CD4-positive, alpha-beta T cell treated with Interleukin-2 at 100 ng/mL for 4 hours (primary cell): ENCODE results near the gene SIX5.

Experiments used
- DNase-seq: peaks from one replicate; pipeline ENCODE4 v3.0.0-alpha.2; 2020; ENCODE audit warnings: low spot score

SIX5 gene

DNA sequence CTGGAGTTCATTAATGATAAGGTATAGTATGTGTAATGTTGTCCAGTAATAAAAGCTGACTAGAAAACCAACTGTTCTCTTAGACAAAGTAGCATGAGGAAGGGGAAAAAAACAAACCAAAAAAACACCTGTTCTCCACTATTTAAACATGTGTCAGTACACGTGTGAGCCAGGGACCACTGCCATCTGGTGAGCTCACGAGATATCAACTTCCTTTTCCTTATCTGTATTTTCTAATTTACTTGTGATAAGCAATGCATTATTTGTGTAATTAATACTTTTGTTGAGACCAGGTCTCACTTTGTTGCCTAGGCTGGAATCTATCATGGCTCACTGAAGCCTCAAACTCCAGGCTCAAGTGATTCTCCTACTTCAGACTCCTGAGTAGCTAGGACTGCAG lies 4.3 kb upstream of the SIX5 start:
- no peak for DNase-seq

DNA sequence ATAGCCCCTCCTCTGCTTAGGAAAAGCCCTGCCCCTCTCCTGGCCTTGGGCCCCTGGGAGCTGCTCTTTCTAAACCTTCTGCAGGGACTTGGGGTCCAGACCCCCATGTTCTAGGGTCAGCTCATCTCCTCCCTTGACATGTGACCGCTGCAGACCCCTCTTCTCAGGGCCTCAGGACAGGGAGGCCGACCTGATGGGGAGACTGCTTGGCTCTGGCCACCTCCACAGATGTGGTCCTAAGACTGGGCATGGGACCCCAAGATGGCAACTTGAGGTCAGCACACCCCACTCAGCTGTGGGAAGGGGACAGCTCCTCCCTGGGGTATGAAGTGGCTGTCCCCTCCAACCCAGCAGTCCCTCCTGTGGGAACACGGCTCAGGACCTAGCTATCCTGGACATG lies 3.9 kb upstream of the SIX5 start:
- DNase-seq: no peak

DNA sequence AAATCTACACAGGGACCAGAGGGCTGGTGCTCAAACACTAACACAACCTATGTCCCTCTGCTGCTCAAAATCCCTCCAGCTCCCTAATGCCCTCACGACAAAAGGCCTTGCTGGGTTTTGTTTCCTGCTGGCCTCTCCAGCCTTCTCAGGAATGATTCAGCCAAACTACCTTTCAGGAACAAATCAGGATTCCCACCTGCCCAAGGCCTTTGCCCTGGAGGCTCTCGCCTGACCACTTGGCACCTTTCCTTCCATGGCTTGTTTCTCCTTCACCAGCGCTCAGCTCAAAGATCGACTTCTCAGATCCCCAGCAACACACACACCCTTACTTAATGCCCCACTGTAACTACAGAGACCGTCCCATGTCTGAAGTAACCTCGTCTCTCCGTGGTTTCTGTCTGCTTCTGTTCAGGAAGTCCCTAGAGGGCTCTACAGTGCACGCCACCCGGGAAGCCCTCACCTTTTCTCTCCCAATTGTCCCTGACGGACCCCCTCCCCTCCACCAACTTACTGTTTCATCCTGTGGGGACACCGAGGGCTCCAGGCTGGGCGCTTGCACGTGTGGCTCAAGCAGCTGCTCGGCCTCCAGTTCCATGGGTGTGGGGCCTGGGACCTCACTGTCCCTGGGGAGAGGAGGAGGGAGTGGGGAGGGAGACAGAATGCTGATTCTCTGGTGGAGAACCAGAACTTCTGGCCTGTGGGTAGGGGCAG lies 3.2 kb upstream of the SIX5 start:
- no peak for DNase-seq

DNA sequence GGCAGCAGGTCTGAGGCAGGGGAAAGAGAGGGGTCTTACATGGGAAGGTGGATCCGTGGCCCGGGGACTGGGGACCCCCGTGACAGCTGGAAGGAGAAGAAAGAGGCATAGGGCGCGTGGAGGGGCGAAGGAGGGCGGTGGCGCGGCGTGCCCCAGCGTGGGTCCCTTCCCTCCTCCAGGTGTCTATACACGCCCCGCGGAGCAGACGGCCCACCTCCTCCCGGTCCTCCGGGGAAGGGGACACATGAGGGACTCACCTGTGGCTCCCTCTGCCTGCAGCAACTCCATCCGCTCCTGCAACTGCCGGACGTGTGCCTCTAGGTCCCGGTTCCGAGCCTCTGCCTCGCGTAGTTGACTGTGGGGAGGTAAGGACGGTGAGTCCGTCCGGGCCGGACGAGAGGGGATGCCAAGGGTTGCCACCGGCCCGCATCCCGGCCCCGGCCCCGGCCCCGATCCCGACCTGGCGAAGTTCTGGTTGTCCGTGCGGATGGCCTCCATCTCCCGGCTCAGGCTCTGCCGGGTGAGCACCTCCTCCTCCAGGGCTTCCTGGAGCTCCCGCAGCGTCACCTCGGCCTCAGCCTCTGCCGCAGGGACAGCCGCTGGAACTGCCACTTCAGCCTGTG lies 2.4 kb upstream of the SIX5 start:
- DNase-seq: no peak

DNA sequence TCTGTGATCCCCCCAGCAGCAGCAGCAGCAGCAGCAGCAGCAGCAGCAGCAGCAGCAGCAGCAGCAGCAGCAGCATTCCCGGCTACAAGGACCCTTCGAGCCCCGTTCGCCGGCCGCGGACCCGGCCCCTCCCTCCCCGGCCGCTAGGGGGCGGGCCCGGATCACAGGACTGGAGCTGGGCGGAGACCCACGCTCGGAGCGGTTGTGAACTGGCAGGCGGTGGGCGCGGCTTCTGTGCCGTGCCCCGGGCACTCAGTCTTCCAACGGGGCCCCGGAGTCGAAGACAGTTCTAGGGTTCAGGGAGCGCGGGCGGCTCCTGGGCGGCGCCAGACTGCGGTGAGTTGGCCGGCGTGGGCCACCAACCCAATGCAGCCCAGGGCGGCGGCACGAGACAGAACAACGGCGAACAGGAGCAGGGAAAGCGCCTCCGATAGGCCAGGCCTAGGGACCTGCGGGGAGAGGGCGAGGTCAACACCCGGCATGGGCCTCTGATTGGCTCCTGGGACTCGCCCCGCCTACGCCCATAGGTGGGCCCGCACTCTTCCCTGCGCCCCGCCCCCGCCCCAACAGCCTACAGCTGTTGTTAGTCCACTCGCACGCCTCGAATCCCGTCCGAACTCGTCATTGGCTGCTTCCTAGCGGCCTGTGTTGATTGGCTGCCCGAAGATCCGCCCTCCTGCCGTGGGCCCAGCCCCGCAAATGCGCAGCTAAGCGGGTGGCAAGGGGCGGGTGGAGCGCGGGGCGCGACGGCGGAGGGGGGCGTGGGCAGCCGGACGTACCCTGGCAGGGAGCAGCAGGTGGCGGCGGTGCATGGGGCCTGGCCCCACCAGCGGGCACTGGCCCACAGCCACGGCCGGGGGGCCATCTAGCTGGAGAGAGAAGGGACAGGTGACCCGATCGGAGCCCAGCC lies 1.4 kb upstream of the SIX5 start:
- DNase-seq: peak; percentile 91

DNA sequence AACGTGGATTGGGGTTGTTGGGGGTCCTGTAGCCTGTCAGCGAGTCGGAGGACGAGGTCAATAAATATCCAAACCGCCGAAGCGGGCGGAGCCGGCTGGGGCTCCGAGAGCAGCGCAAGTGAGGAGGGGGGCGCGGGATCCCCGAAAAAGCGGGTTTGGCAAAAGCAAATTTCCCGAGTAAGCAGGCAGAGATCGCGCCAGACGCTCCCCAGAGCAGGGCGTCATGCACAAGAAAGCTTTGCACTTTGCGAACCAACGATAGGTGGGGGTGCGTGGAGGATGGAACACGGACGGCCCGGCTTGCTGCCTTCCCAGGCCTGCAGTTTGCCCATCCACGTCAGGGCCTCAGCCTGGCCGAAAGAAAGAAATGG lies 754 bp upstream of the SIX5 start:
- no peak for DNase-seq

DNA sequence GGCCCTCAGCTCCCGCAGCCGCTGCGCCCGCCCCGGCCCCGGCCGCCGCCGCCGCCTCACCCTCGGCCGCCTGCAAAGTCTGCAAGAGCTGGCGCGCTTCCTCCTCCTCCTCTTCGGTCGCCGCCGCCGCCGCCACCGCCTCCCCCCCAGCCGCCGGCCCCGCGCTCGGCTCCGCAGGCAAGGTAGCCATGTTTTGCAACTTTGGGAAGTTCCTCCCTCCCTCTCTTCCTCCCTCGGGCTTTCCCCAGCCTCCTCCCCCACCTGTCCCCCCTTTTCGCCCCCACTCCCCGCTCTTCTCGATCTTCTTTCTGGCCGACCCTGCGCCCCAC lies 433 bp downstream of the SIX5 start:
- DNase-seq: peak; percentile 30

DNA sequence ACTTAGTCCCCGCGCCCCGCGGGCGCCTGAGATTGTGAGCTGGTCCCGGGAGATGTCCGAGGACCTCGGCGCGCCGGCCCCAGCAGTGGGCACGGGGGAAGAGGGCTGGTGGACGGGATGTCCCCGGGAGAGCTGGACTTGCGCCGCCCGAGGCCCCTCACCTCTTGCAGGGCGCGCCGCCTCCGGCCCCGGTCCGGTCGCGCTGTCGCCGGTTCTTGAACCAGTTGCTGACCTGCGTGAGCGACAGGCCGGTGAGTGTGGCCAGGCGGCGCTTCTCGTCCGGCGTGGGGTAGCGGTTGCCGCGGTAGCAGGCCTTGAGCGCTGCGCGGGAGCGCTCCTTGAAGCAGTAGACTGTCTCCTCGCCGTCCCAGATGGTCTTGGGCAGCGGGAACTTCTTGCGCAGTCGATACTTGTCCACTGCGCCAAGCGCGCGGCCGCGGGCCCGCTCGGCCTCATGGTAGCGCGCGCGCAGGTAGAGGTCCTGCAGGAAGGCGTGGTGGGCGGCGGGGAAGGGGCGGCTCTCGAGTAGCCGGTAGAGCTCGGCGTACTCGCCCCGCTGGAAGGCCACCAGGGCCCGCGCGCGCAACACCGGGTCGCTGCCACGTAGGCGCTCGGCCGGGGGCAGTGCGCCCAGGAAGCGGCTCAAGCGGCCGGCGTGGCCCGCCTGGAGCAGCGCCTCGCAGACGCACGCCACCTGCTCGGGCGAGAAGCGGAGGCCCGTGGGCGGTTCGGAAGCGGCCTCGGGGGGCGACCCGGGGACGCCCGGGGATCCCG lies 984 bp downstream of the SIX5 start:
- no peak for DNase-seq

DNA sequence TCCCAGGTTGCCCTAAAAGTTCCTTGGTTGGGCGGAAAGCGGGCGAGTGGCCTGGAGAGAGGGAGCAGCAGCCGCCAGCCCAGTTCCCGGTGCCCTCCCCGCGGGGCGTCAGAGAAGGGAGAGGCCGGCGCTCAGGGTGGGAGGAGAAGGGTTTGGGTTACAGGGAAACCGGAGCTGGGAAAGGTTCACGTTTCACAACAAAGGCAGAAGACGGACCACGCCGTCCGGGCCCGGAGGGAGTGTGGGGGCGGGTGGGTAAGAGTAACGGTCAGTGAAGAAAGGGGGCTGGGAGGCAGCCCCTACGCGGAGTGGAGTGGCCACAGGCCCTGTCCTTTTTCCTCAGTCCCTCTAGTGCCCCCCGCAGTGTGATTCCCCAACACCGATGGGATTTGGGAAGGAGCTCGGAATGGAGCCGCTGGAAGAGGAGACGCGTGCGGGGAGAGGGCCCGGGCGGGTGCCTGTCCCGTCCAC lies 1.6 kb downstream of the SIX5 start:
- no peak for DNase-seq

DNA sequence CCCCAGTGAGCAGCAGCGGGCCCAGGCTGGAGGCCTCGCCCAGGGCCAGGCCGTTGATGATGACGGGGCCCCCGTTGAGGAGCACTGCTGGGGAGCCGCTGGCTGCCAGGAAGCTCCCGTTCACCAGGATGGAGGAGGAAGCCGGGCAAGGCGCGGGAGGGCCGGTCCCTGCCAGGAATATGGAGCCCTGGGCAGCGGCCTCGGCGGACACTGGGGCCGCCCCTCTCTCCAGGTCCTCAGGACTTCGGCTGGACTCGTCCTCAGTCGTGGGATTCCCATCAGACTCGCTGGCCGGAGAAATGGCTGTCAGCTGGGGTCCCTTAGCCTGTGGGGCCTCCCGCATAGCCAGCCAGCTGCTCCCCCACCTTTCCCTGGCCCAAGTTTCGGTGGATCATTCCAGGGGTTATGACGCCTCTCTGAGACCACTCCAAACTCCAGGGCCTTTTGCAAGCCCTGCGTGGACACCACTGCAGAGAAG lies 2.1 kb downstream of the SIX5 start:
- DNase-seq: no peak

DNA sequence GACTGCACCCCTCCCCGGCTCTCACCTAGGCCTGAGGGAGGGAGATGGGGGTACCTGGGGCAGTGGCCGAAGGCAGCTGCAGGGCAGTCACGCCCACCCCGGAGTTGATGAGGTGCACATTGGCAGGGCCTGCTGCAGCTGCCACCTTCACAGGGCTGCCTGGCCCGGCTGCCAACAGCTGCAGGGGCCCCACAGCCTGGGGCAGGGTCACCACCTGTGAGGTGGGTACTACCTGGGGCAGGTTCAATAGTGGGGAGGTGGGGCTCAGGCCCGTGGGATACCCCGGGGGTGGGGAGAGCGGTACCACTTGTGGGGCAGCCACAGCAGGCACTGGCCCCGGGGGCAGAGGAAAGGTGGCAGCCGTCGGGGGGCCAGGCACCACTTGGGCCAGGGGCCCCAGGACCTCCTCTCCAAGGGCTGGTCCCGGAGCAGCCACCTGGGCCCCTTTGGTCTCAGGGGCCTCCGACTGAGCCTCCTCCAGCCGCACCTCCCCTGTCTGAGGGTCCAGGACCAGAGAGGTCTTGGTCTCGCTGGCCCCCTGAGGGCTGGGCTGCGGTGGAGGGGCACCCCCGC lies 2.7 kb downstream of the SIX5 start:
- DNase-seq: no peak

DNA sequence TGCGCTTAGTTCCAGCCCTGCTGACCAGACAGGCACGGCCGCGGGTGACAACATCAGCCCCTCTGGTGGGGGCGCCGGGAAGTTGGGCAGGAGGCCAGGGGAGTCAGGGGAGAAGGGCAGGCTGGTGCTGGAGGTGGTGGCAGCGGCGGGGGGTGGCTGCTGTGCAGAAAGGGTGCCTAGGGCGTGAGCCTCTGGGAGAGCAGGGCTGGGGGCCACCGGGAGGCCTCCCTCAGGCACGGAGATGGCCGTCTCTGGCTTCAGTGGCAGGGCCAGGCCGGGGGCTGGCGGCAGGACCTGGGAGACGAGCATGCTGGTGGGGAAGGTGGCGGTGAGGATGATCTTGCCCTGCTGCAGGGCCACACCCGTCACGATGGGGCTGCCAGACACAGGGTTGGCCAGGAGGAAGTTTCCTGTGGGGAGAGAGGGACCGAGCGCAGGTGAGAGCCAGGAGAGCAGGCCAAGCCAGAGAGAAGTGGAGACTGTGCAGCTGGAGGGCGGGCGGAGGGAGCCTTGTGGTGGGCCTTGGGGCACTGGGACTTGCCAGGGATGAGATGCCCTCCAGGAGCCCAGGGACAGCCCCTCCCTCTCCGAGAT lies 3.3 kb downstream of the SIX5 start:
- no peak for DNase-seq

DNA sequence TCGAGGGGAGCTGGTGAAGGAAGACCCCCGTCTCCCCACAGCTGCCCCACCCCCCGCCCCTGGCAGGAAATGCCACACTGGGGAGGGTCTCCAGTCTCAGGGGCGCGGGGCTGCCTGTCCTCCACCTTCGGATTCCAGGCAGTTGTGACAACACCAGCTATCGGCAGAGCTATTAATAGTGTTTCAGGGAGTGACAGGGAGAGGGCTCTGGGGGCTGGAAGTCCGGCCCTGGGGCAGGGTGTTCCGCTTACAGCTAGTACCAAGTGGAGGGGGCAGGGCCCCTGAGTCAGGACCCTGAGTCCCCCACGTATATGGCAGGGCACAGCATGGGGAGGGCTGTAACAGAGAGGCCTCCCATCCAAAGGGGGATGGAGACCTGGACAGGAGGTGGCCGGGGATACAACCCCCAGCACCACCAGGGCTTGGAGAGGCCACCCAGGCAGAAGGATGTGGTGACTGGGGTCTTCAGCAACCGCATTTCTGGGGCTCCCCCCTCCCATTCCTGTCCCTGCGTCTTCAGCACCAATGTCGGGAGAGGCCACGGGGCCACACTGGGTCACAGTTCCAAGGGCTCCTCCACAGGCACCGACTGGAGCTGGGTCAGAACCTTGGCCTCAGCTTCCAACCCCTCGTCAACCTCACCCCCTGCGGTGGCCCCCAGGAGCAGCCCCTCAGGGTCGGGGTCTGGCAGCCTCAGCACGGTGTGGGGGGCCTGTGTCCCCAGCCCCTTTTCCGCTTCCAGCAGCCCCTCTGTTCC lies 3.9 kb downstream of the SIX5 start:
- DNase-seq: no peak

DNA sequence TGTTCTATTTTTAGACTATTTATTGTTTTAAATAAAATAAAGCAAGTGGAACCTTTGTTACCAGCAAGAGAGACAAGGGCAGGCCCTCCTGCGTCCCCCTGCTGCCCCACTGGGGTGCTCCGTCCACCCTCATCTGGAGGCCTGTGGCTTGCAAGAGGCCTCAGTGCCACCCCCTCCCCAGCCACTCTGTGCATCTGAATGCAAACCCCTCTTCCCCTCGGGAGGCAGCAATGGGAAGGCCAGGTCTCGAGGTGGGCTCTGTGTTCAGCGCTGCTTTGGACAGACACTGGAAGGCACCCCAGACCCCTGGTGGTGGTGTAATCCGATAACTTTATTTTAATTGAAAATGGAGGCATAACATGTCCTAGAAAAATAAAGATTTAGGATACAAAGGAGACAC lies 4.6 kb downstream of the SIX5 start:
- DNase-seq: no peak

DNA sequence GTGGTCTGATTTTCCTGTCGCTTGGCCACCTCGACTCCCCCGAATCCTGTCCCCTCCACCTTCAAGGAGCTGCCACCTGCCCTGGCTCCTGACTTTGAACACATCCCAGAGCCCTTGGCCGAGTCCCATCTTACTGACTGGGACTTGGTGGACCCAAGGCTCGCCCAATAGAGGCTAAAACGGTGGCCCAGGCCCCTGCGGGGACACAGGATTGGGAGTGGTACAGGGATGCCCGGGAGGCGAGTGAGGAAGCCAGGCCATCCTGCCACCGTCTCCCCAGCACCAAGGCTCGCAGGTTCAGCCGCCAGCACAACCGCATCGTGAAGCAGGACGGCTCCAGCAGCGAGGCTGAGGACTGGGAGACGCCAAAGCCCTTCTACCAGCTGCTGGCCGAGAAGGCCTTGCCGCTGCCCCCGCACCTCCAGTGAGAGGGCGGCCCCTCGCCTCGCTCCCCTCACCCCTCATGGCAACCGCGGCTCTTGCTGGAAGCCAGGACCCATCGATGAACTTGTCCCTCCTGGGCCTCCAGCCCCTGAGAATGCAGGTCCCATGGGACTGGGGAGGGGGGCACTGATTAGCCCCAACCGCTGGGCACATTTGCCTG lies 5.3 kb downstream of the SIX5 start:
- no peak for DNase-seq

DNA sequence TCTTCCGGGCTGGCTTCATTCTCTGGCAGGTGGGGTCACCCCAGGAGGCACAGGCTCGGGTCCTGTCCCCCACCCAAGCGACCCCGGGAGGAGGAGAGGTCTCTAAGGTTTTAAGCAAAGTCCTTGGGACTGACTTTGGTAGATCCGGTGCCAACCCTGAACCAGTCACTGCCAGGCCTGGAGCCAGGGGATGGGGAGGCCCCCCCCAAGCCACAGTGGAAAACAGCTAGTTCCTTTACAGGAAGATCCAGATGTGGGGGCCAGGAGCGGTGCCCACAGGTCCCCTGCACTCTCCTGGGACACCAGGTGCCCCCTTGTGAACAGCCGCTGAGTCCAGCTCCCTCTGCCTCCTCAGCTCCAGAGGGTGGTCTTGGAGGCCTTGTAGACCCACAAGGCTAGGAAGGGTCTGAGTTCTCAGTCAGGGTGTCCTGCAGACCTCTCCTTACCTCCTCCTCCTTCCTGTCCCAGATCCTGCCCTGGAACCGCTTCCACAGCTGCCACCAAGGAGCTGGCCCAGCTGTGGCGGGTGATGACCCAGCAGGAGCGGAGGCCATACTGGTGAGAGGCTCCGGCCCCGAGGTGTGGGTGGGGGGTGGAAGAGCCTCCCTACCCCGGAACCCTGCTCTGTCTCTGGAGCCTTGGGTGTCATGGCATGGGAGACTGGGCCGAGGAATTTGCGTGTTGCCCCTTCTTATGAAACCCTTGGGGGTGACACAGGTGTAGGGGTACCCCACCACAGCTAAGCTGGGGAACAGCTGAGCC lies 6.0 kb downstream of the SIX5 start:
- no peak for DNase-seq

DNA sequence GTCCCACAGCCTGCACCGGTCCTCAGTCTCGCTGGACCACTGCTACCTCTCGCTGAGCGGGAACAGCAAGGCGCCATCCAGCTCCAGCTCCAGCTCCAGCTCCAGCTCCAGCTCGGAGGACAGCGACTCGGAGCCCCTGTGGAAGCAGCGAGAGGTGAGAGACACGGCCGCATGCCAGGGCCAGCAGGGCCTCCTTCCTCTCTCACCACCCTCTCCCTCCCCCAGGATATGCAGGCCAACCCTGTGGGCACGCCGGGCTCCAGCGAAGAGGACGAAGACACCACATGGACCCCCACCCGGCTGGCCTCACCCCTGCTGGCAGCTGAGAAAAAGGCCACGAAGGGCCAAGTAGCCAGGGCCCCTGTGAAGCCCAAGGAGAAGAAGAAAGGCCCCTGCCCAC lies 7.3 kb downstream of the SIX5 start:
- DNase-seq: no peak

DNA sequence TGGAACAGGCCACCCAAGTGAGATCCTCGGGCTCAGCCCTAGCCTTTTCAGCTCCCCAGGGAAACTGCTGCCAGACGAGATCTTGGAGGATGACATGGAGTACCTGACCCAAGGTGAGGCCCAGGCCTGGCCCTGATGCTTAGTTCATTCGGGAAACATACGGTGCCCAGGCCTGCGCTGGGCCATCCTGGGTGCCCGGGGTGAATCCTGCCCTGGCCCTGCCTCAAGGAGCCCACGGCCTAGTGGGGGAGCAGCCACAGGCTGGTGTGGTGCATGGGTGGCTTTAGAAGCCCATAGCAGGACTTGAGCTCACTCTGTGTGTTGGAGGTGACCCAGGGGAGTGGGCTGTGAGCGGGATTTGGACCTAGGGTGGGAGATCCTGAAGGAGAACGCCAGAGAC lies 10.1 kb downstream of the SIX5 start:
- no peak for DNase-seq

DNA sequence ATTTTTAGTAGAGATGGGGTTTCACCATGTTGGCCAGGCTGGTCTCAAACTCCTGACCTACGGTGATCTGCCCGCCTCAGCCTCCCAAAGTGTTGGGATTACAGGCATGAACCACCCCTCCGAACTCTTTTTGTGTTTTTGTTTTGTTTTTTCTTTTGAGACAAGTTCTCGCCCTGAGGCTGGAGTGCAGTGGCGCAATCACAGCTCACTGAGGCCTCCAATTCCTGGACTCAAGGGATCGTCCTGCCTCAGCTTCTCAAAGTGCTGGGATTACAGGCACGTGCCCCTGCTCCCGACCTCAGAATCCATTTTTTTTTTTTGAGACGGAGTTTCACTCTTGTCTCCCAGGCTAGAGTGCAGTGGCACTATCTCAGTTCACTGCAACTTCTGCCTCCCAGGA lies 11.4 kb downstream of the SIX5 start:
- DNase-seq: no peak

DNA sequence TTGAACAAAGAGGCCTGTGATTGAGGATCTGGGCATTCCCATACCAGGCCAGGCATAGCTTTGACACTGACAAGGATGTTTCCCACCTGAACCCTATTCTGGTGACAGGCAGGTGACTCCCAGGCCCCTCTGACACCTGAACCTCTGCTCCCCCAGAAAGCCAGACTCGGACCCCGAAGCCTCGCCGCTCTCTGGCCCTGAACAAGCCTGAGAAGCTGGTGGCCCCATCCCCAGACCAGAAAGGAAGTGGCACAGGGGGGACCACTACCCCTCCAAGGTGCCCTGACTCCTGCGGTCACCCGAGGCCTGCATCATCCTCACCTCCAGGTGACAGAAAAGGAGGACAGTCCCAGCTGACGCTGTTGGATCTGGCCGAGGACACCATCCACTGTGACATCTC lies 14.7 kb downstream of the SIX5 start:
- DNase-seq: no peak
